Measurements from ENCODE around the gene CCDC88C.

DNA sequence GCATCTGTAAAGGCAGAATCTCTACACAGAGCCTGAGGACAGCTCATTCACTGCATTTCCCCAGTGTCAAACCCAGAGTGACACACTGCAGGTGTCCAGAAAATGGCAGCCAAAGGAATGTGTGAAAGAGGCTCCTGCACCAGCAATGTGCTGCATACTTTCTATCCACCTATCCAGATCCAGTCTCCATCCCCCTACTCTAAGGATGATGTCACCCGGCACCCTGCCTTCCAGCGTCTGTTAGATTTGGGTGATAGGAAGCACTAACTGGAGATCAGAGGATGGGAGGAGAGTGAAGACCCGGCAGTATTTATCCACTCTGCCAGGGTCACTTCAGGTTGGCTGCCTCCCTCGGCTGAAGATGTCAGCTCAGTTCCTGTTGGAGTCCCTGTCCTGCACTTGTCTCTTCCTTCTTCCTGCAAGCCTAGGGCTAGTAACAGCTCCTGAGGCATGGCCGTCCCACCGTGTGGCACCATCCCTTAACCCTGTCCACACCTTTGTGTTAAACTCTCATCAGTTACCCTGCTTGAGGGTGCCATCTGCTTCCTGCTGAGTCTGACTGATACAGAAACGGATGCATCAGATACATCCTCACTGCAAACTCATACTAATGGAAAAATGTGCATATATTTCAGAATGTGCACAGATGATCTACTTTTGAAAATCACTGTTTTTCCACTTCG lies 160.2 kb downstream of the CCDC88C start:
- no peak for TF ChIP-seq EZH2 (IDR thresholded peaks at IDR 0.05; ENCODE audit: low read length, unreplicated experiment)
- TF ChIP-seq, protein P1, sequence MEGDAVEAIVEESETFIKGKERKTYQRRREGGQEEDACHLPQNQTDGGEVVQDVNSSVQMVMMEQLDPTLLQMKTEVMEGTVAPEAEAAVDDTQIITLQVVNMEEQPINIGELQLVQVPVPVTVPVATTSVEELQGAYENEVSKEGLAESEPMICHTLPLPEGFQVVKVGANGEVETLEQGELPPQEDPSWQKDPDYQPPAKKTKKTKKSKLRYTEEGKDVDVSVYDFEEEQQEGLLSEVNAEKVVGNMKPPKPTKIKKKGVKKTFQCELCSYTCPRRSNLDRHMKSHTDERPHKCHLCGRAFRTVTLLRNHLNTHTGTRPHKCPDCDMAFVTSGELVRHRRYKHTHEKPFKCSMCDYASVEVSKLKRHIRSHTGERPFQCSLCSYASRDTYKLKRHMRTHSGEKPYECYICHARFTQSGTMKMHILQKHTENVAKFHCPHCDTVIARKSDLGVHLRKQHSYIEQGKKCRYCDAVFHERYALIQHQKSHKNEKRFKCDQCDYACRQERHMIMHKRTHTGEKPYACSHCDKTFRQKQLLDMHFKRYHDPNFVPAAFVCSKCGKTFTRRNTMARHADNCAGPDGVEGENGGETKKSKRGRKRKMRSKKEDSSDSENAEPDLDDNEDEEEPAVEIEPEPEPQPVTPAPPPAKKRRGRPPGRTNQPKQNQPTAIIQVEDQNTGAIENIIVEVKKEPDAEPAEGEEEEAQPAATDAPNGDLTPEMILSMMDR (conservative IDR thresholded peaks at IDR 0.05; ENCODE audit: low read depth, low read length): no peak

Measured in PC-3 (cell line).